Right atrium auricular region (tissue), 2 donors: ENCODE measurements around the gene DUSP5. TPM values are rescaled to one million over a fixed set of nuclear protein-coding genes. Genes with fewer than 3 reads are reported as not detected.

Experiments used
- DNase-seq: peaks from one replicate; pipeline ENCODE4 v3.0.0-alpha.2; 2019; ENCODE audit warnings: low spot score
- H3K27ac ChIP-seq, 2 donors: fragments of 200-600 bp; sonication (generic); 1 replicate in 1 of 2; 2 replicates in 1 of 2; pipeline ENCODE4 v1.5.1; 2016 to 2019
- H3K27me3 ChIP-seq, 2 donors: fragments of 200-600 bp; sonication (generic); one replicate each; pipeline versions ENCODE4 v1.5.1 to v1.6.0; 2017 to 2019
- H3K36me3 ChIP-seq: fragments of 200-600 bp; sonication (generic); one replicate; pipeline ENCODE4 v1.5.1; 2016
- H3K4me1 ChIP-seq, 2 donors: fragments of 200-600 bp; sonication (generic); one replicate each; pipeline versions ENCODE4 v1.5.1 to v1.6.0; 2017 to 2019
- H3K4me3 ChIP-seq, 2 donors: fragments of 200-600 bp; sonication (generic); 1 replicate in 1 of 2; 2 replicates in 1 of 2; pipeline ENCODE4 v1.5.1; 2017 to 2019; ENCODE audit warnings: mild to moderate bottlenecking in 1 of 2, moderate library complexity in 1 of 2
- H3K9me3 ChIP-seq, 2 donors: fragments of 200-600 bp; sonication (generic); one replicate each; pipeline ENCODE4 v1.5.1; 2019
- CTCF ChIP-seq, 2 donors: fragments of 200-600 bp; sonication (generic); IDR thresholded peaks; one replicate each; pipeline ENCODE4 v1.5.1; 2019; ENCODE audit warnings: antibody characterized with exemption in 2 of 2
- total RNA-seq, 2 donors: library from RNA; depleted of rRNA; stranded (reverse); fragments of >200 nt; gene quantifications; one replicate each; pipeline ENCODE4 v1.1.0, GENCODE V29; 2016

Gene DUSP5
- total RNA-seq, 2 donors from 2014 or later: 17.8 to 28.4 TPM

GRCh38 chr10:110457851-110458250 is 39.9 kb upstream of the DUSP5 start:
- H3K27ac ChIP-seq: peak overlapping the region; percentile 12 to 23
- no peak overlapping the region for H3K4me3 ChIP-seq
- H3K9me3 ChIP-seq: no peaks in the 10 kb centered on the region
- no peak for DNase-seq
- no peaks in the 10 kb centered on the region for H3K27me3 ChIP-seq
- no peak for TF ChIP-seq CTCF (IDR thresholded peaks at IDR 0.05)
- peaks cover 0 to 43% of the 10 kb centered on the region in 2 donors for H3K4me1 ChIP-seq
- no peaks in the 10 kb centered on the region for H3K36me3 ChIP-seq

GRCh38 chr10:110458266-110458920 is 39.3 kb upstream of the DUSP5 start:
- peak; percentile 71 for DNase-seq
- no peak for TF ChIP-seq CTCF (IDR thresholded peaks at IDR 0.05)
- H3K4me3 ChIP-seq: no peak overlapping the region
- peaks cover 0 to 43% of the 10 kb centered on the region in 2 donors for H3K4me1 ChIP-seq
- no peaks in the 10 kb centered on the region for H3K36me3 ChIP-seq
- H3K27me3 ChIP-seq: no peaks in the 10 kb centered on the region
- H3K27ac ChIP-seq: peak overlapping the region; percentile 12 to 64
- H3K9me3 ChIP-seq: no peaks in the 10 kb centered on the region

- no peaks in the 10 kb centered on the region for H3K27me3 ChIP-seq
- H3K9me3 ChIP-seq: no peaks in the 10 kb centered on the region
- H3K4me3 ChIP-seq: no peak overlapping the region
- no peak for DNase-seq
- no peak for TF ChIP-seq CTCF (IDR thresholded peaks at IDR 0.05)
- H3K27ac ChIP-seq: peak overlapping the region; percentile 19 to 36
- no peaks in the 10 kb centered on the region for H3K36me3 ChIP-seq
- peaks cover 0 to 43% of the 10 kb centered on the region in 2 donors for H3K4me1 ChIP-seq
Measured at GRCh38 chr10:110459600-110459999, 38.1 kb upstream of the DUSP5 start.

- H3K9me3 ChIP-seq: no peaks in the 10 kb centered on the region
- TF ChIP-seq CTCF (IDR thresholded peaks at IDR 0.05): no peak
- peaks cover 0 to 40% of the 10 kb centered on the region in 2 donors for H3K4me1 ChIP-seq
- peak; percentile 61 for DNase-seq
- peak overlapping the region; percentile 19 to 36 for H3K27ac ChIP-seq
- no peaks in the 10 kb centered on the region for H3K27me3 ChIP-seq
- H3K36me3 ChIP-seq: no peaks in the 10 kb centered on the region
- H3K4me3 ChIP-seq: no peak overlapping the region
Measured at GRCh38 chr10:110460111-110460809, 37.4 kb upstream of the DUSP5 start.

- H3K4me3 ChIP-seq: no peak overlapping the region
- peaks cover 0 to 32% of the 10 kb centered on the region in 2 donors for H3K4me1 ChIP-seq
Measured at GRCh38 chr10:110461088-110461487, 36.6 kb upstream of the DUSP5 start.

More at GRCh38 chr10:110461088-110461487, 36.6 kb upstream of the DUSP5 start:
- no peak for TF ChIP-seq CTCF (IDR thresholded peaks at IDR 0.05)
- Histone ChIP-seq H3K27ac (no peak overlapping the region), H3K27me3 (no peaks in the 10 kb centered on the region), H3K36me3 (no peaks in the 10 kb centered on the region), H3K9me3 (no peaks in the 10 kb centered on the region)
- DNase-seq: no peak
